ENCODE data around the gene MTX3. TPM values are rescaled to one million over a fixed set of nuclear protein-coding genes. Genes with fewer than 3 reads are reported as not detected.

Gene MTX3
- total and polyA plus RNA-seq, 4 experiments from 2014 or later: 2.4 to 22.9 (median 12.7) TPM

DNA sequence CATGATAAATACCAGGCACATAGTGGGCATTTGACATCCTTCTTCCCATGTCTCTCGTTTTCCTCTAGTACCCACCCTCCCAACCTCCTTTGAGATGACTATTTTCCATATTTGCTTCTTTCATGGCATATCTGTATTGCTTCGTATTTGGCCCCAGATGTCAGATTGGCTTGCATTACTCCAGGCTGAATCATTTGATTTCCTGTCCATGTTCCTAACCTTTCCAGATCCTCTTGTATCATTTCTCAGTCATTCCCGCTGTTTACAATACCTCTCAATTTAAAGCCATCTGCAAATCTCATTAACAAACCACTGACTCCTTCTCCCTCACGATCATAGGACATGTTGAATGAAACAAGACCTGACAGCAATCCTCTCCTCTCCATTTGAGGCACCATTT lies 19.9 kb downstream of the MTX3 start:
- H3K4me1 ChIP-seq (ENCODE audit: insufficient read depth, low read length): no peaks in the 10 kb centered on the region
- no peak overlapping the region for H3K27ac ChIP-seq (ENCODE audit: low read depth, low read length)
- Mint-ChIP-seq H3K9me3 (no peaks in the 10 kb centered on the region), H3K4me3 (no peak overlapping the region), H3K27ac (no peak overlapping the region), H3K36me3 (peaks cover 10% of the 10 kb centered on the region in 2 donors), H3K4me1 (no peaks in the 10 kb centered on the region), H3K27me3 (peaks cover 7 to 15% of the 10 kb centered on the region in 2 donors)
- H3K36me3 ChIP-seq (ENCODE audit: insufficient read depth, low read length): no peaks in the 10 kb centered on the region
- H3K9me3 ChIP-seq (ENCODE audit: control insufficient read depth in 1 of 2, low read length in 2 of 2): no peaks in the 10 kb centered on the region
- no peaks in the 10 kb centered on the region for H3K27me3 ChIP-seq (ENCODE audit: insufficient read depth, low read length)
- ChIA-PET POLR2A (ENCODE audit: partially characterized antibody) (no interaction called here), CTCF (ENCODE audit: partially characterized antibody) (no interaction called here)
- no peak overlapping the region for H3K4me3 ChIP-seq (ENCODE audit: low read length in 2 of 2)
- intact Hi-C loops (cut with micrococcal nuclease): no loop called here
- no peak for DNase-seq

GRCh38 chr5:79966448-79966847 lies 24.6 kb downstream of the MTX3 start:
- Mint-ChIP-seq H3K9me3 (no peaks in the 10 kb centered on the region), H3K4me1 (peaks cover 0 to 5% (median 4%) of the 10 kb centered on the region in 4 donors), H3K27me3 (peaks cover 7 to 21% of the 10 kb centered on the region in 2 donors), H3K4me3 (no peak overlapping the region), H3K36me3 (no peaks in the 10 kb centered on the region), H3K27ac (no peak overlapping the region)
- H3K9me3 ChIP-seq (ENCODE audit: control insufficient read depth in 1 of 2, low read length in 2 of 2): no peaks in the 10 kb centered on the region
- no peaks in the 10 kb centered on the region for H3K27me3 ChIP-seq (ENCODE audit: insufficient read depth, low read length)
- H3K27ac ChIP-seq (ENCODE audit: low read depth, low read length): no peak overlapping the region
- H3K36me3 ChIP-seq (ENCODE audit: insufficient read depth, low read length): no peaks in the 10 kb centered on the region
- DNase-seq: no peak
- no peak overlapping the region for H3K4me3 ChIP-seq (ENCODE audit: low read length in 2 of 2)
- ChIA-PET POLR2A (ENCODE audit: partially characterized antibody) (no interaction called here), CTCF (ENCODE audit: partially characterized antibody) (no interaction called here)
- no peaks in the 10 kb centered on the region for H3K4me1 ChIP-seq (ENCODE audit: insufficient read depth, low read length)
- intact Hi-C loops (cut with micrococcal nuclease): no loop called here

DNA sequence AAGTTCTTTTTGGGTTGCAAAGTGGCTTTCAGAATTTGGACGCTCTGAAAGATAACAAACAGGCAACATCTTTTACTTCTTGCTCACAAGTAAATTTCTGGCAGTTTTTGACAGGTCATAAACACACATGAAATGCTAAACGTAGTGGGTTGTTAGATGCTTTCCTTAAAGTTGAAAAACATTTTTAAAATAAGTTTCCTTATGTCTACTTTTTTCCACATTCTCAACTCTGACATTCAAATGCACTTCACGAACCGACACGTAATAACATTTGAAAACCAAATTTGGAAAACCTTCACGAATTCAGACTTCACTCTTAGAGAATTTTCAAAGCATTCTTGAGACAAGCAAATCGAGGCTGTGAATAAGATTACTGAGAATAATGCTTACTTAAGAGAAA lies 26.9 kb downstream of the MTX3 start:
- no peaks in the 10 kb centered on the region for H3K9me3 ChIP-seq (ENCODE audit: control insufficient read depth in 1 of 2, low read length in 2 of 2)
- H3K4me3 ChIP-seq (ENCODE audit: low read length in 2 of 2): no peak overlapping the region
- CTCF ChIA-PET (ENCODE audit: partially characterized antibody): no interaction called here
- H3K27me3 ChIP-seq (ENCODE audit: insufficient read depth, low read length): no peaks in the 10 kb centered on the region
- intact Hi-C loops (cut with micrococcal nuclease): no loop called here
- no peak overlapping the region for H3K4me3 Mint-ChIP-seq
- H3K4me1 Mint-ChIP-seq: peaks cover 0 to 5% (median 4%) of the 10 kb centered on the region in 4 donors
- no peaks in the 10 kb centered on the region for H3K4me1 ChIP-seq (ENCODE audit: insufficient read depth, low read length)
- POLR2A ChIA-PET (ENCODE audit: partially characterized antibody): no interaction called here
- H3K9me3 Mint-ChIP-seq: no peaks in the 10 kb centered on the region
- H3K27me3 Mint-ChIP-seq: peaks cover 2 to 18% of the 10 kb centered on the region in 2 donors
- DNase-seq: no peak
- H3K27ac ChIP-seq (ENCODE audit: low read depth, low read length): no peak overlapping the region
- no peak overlapping the region for H3K27ac Mint-ChIP-seq
- no peaks in the 10 kb centered on the region for H3K36me3 ChIP-seq (ENCODE audit: insufficient read depth, low read length)
- no peaks in the 10 kb centered on the region for H3K36me3 Mint-ChIP-seq

DNA sequence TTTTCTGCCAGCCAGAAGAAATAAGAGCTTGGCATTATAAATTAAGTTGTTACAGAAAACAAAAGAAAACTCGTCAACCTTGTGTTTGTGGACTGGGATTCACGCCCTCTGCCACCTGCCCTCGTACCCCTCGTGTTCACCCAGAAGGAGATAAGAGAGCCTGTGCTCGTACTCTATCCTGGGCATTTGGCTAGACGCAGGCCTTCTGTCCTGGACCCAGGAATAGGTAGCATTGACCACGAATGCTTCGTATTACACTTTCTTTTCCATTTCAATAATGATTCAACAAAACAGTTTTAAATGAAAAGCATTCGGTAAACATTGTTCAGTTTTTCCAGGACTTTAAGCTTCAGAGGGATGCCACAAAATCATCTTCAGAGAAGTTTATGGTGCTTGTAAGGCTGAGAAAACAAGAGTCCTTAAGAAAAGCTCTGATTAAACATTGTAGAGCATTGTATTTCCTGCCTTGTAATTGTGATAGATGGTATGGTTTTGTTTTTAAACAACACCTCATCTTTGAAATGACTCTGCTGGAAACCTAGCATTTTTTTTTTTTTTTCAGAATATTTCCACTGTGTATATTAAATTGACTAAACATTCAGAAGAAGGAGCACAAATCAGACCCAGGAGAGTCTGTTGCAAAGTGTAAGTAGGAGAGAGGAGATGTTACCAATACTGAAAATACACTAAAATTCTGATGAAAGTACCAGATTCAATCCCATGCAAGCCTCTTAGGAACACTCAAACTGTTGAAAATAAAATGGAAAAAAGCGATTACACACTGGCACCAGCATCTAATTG lies 27.6 kb downstream of the MTX3 start:
- peak overlapping the region in 1 of 8 donors; percentile 38 for H3K4me3 Mint-ChIP-seq
- Histone ChIP-seq H3K36me3 (ENCODE audit: insufficient read depth, low read length) (no peaks in the 10 kb centered on the region), H3K27me3 (ENCODE audit: insufficient read depth, low read length) (no peaks in the 10 kb centered on the region), H3K9me3 (ENCODE audit: control insufficient read depth in 1 of 2, low read length in 2 of 2) (no peaks in the 10 kb centered on the region), H3K27ac (ENCODE audit: low read depth, low read length) (no peak overlapping the region), H3K4me1 (ENCODE audit: insufficient read depth, low read length) (no peaks in the 10 kb centered on the region), H3K4me3 (ENCODE audit: low read length in 2 of 2) (no peak overlapping the region)
- peaks cover 2 to 18% of the 10 kb centered on the region in 2 donors for H3K27me3 Mint-ChIP-seq
- CTCF ChIA-PET (ENCODE audit: partially characterized antibody): no interaction called here
- POLR2A ChIA-PET (ENCODE audit: partially characterized antibody): no interaction called here
- H3K4me1 Mint-ChIP-seq: peaks cover 0 to 5% (median 4%) of the 10 kb centered on the region in 4 donors
- no peaks in the 10 kb centered on the region for H3K9me3 Mint-ChIP-seq
- H3K27ac Mint-ChIP-seq: peak overlapping the region in 2 of 7 donors; percentile 17 to 20
- H3K36me3 Mint-ChIP-seq: no peaks in the 10 kb centered on the region
- intact Hi-C loops (cut with micrococcal nuclease): no loop called here
- no peak for DNase-seq

DNA sequence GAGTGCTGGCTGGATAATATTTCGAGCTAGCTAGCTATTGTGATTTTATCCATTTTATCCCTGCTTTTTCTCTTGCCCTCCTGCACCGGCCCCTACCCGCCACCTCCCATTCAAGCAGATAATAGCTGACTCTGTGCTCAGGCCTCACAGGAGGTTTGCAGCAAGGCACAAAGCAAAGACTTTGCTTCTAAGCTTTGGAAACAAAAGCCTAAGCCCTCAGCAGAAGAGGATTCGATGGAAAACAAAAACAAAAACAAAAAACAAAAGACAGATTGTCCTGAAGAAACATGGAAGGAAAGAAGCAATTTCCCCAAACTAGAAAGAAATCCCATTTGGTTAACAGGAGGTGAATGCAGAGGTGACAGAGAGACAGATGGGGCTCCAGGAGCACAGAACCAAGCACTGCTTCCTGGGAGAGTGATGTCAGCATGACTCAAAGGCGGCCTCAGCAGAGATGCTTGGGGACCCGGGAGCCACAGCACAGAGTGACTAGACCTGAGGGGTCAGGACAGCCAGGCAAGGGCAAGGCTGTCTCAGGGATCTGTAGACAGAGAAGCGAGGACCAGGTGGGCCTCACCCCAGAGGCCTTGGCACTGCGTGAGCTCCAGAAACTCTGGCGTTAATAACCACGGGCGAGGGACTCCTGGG lies 28.4 kb downstream of the MTX3 start:
- Histone ChIP-seq H3K9me3 (ENCODE audit: control insufficient read depth in 1 of 2, low read length in 2 of 2) (no peaks in the 10 kb centered on the region), H3K4me3 (ENCODE audit: low read length in 2 of 2) (no peak overlapping the region), H3K4me1 (ENCODE audit: insufficient read depth, low read length) (no peaks in the 10 kb centered on the region), H3K36me3 (ENCODE audit: insufficient read depth, low read length) (no peaks in the 10 kb centered on the region), H3K27ac (ENCODE audit: low read depth, low read length) (no peak overlapping the region), H3K27me3 (ENCODE audit: insufficient read depth, low read length) (no peaks in the 10 kb centered on the region)
- Mint-ChIP-seq H3K27ac (no peak overlapping the region), H3K9me3 (no peaks in the 10 kb centered on the region), H3K4me1 (peaks cover 0 to 5% (median 4%) of the 10 kb centered on the region in 4 donors), H3K27me3 (peaks cover 2 to 16% of the 10 kb centered on the region in 2 donors), H3K4me3 (peak overlapping the region in 2 of 8 donors; percentile 9 to 18), H3K36me3 (no peaks in the 10 kb centered on the region)
- no peak for DNase-seq
- POLR2A ChIA-PET (ENCODE audit: partially characterized antibody): no interaction called here
- CTCF ChIA-PET (ENCODE audit: partially characterized antibody): no interaction called here
- intact Hi-C loops (cut with micrococcal nuclease): no loop called here

DNA sequence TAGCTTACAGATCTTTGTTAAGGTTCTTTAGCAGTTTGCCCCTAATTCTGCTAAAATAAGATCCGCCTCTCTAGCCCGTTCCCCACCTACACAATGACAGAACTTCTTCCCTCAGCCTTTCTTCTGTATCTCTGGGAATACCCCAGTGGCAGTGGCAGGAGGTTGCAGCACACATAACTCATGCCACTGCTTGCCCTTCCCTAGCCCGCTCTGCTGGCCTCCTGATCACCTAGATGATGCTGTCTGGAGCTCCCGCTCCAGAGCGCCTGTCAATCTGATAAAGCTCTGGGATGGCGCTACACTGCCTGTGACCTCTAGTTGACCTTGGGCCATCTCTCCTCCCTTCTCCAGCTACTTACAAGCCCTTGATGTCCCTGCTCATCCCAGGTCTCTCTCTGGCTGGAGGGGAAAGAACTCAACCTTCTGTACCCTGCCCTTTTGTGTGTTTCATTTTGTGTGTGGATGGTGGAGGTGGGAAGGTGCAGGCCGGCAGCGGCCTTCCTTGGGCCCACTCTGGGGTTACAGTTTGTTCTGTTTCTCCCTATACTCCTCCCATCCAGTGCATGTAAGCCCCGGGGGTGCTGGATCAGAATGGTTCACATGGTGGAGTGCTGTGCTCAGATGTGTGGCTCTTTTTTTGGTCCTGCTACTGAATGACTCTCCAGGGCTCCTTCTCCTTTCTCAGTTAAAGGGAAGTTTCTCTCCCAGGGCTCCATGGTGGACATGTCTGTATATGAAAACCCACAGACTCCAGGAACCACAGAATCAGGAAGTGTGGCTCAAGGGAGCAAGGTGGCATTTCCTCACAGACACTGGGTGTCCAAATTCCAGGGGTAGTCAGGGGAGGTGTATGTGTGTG lies 29.1 kb downstream of the MTX3 start:
- ChIA-PET CTCF (ENCODE audit: partially characterized antibody) (no interaction called here), POLR2A (ENCODE audit: partially characterized antibody) (no interaction called here)
- peaks cover 0 to 3% (median 0%) of the 10 kb centered on the region in 8 donors for H3K9me3 Mint-ChIP-seq
- no peaks in the 10 kb centered on the region for H3K4me1 ChIP-seq (ENCODE audit: insufficient read depth, low read length)
- no peak overlapping the region for H3K4me3 ChIP-seq (ENCODE audit: low read length in 2 of 2)
- no peaks in the 10 kb centered on the region for H3K27me3 ChIP-seq (ENCODE audit: insufficient read depth, low read length)
- intact Hi-C loops (cut with micrococcal nuclease): no loop called here
- no peaks in the 10 kb centered on the region for H3K36me3 ChIP-seq (ENCODE audit: insufficient read depth, low read length)
- no peak overlapping the region for H3K27ac ChIP-seq (ENCODE audit: low read depth, low read length)
- H3K27me3 Mint-ChIP-seq: peaks cover 2 to 12% of the 10 kb centered on the region in 2 donors
- no peak overlapping the region for H3K4me3 Mint-ChIP-seq
- peaks cover 0 to 5% (median 4%) of the 10 kb centered on the region in 4 donors for H3K4me1 Mint-ChIP-seq
- H3K9me3 ChIP-seq (ENCODE audit: control insufficient read depth in 1 of 2, low read length in 2 of 2): no peaks in the 10 kb centered on the region
- DNase-seq: no peak
- no peak overlapping the region for H3K27ac Mint-ChIP-seq
- no peaks in the 10 kb centered on the region for H3K36me3 Mint-ChIP-seq

GRCh38 chr5:79959407-79959806 lies 31.7 kb downstream of the MTX3 start:
- Histone ChIP-seq H3K4me3 (ENCODE audit: low read length in 2 of 2) (no peak overlapping the region), H3K27ac (ENCODE audit: low read depth, low read length) (no peak overlapping the region), H3K27me3 (ENCODE audit: insufficient read depth, low read length) (no peaks in the 10 kb centered on the region), H3K36me3 (ENCODE audit: insufficient read depth, low read length) (no peaks in the 10 kb centered on the region), H3K4me1 (ENCODE audit: insufficient read depth, low read length) (no peaks in the 10 kb centered on the region), H3K9me3 (ENCODE audit: control insufficient read depth in 1 of 2, low read length in 2 of 2) (no peaks in the 10 kb centered on the region)
- Mint-ChIP-seq H3K36me3 (no peaks in the 10 kb centered on the region), H3K4me1 (peaks cover 0 to 5% (median 4%) of the 10 kb centered on the region in 4 donors), H3K4me3 (no peak overlapping the region), H3K27me3 (peaks cover 1 to 4% of the 10 kb centered on the region in 2 donors), H3K9me3 (peaks cover 0 to 3% (median 0%) of the 10 kb centered on the region in 8 donors), H3K27ac (no peak overlapping the region)
- intact Hi-C loops (cut with micrococcal nuclease): no loop called here
- ChIA-PET CTCF (ENCODE audit: partially characterized antibody) (no interaction called here), POLR2A (ENCODE audit: partially characterized antibody) (no interaction called here)
- no peak for DNase-seq
